ENCODE measurements around the gene DCC. TPM values are rescaled to one million over a fixed set of nuclear protein-coding genes. Genes with fewer than 3 reads are reported as not detected.

The DCC gene
- total RNA-seq, 2 donors from 2014 or later = not detected

GRCh38 chr18:52888014-52888413, 548.0 kb downstream of the DCC start:
- Mint-ChIP-seq H3K27me3 (no peaks in the 10 kb centered on the region), H3K27ac (no peak overlapping the region), H3K36me3 (ENCODE audit: low read depth) (no peaks in the 10 kb centered on the region), H3K4me3 (no peak overlapping the region), H3K4me1 (no peaks in the 10 kb centered on the region)
- no peak for DNase-seq
- H3K9me3 ChIP-seq (ENCODE audit: control insufficient read depth, low read length, poor library complexity, severe bottlenecking) = no peaks in the 10 kb centered on the region
- no peak for ATAC-seq

GRCh38 chr18:52894801-52895200, 554.8 kb downstream of the DCC start:
- Mint-ChIP-seq H3K36me3 (ENCODE audit: low read depth) (no peaks in the 10 kb centered on the region), H3K27ac (no peak overlapping the region), H3K4me3 (no peak overlapping the region), H3K27me3 (no peaks in the 10 kb centered on the region), H3K4me1 (no peaks in the 10 kb centered on the region)
- ATAC-seq (no peak), DNase-seq (no peak)
- no peaks in the 10 kb centered on the region for H3K9me3 ChIP-seq (ENCODE audit: control insufficient read depth, low read length, poor library complexity, severe bottlenecking)

- H3K9me3 ChIP-seq (ENCODE audit: control insufficient read depth, low read length, poor library complexity, severe bottlenecking) = no peaks in the 10 kb centered on the region
- no peaks in the 10 kb centered on the region for H3K36me3 Mint-ChIP-seq (ENCODE audit: low read depth)
- H3K27ac Mint-ChIP-seq = no peak overlapping the region
- H3K4me3 Mint-ChIP-seq = no peak overlapping the region
- no peaks in the 10 kb centered on the region for H3K27me3 Mint-ChIP-seq
- no peaks in the 10 kb centered on the region for H3K4me1 Mint-ChIP-seq
- ATAC-seq = no peak
- no peak for DNase-seq
Observed at GRCh38 chr18:52897611-52898484, 557.9 kb downstream of the DCC start.

GRCh38 chr18:52898485-52899058, 558.6 kb downstream of the DCC start:
- Mint-ChIP-seq H3K27ac (no peak overlapping the region), H3K36me3 (ENCODE audit: low read depth) (no peaks in the 10 kb centered on the region), H3K4me1 (no peaks in the 10 kb centered on the region), H3K4me3 (no peak overlapping the region), H3K27me3 (no peaks in the 10 kb centered on the region)
- H3K9me3 ChIP-seq (ENCODE audit: control insufficient read depth, low read length, poor library complexity, severe bottlenecking) = no peaks in the 10 kb centered on the region
- DNase-seq = no peak
- ATAC-seq = no peak

GRCh38 chr18:52902188-52902587, 562.2 kb downstream of the DCC start:
- Mint-ChIP-seq H3K4me3 (no peak overlapping the region), H3K27ac (no peak overlapping the region), H3K36me3 (ENCODE audit: low read depth) (no peaks in the 10 kb centered on the region), H3K4me1 (no peaks in the 10 kb centered on the region), H3K27me3 (no peaks in the 10 kb centered on the region)
- no peak for DNase-seq
- no peaks in the 10 kb centered on the region for H3K9me3 ChIP-seq (ENCODE audit: control insufficient read depth, low read length, poor library complexity, severe bottlenecking)
- ATAC-seq = no peak

- H3K4me3 Mint-ChIP-seq = no peak overlapping the region
- H3K36me3 Mint-ChIP-seq (ENCODE audit: low read depth) = no peaks in the 10 kb centered on the region
- H3K9me3 ChIP-seq (ENCODE audit: control insufficient read depth, low read length, poor library complexity, severe bottlenecking) = no peaks in the 10 kb centered on the region
- H3K27me3 Mint-ChIP-seq = no peaks in the 10 kb centered on the region
- H3K4me1 Mint-ChIP-seq = no peaks in the 10 kb centered on the region
- ATAC-seq = no peak
- DNase-seq = no peak
- H3K27ac Mint-ChIP-seq = no peak overlapping the region
Observed at GRCh38 chr18:52903857-52904256, 563.9 kb downstream of the DCC start.

- no peaks in the 10 kb centered on the region for H3K9me3 ChIP-seq (ENCODE audit: control insufficient read depth, low read length, poor library complexity, severe bottlenecking)
- Mint-ChIP-seq H3K36me3 (ENCODE audit: low read depth) (no peaks in the 10 kb centered on the region), H3K4me3 (no peak overlapping the region), H3K27me3 (no peaks in the 10 kb centered on the region), H3K27ac (no peak overlapping the region), H3K4me1 (no peaks in the 10 kb centered on the region)
- DNase-seq (no peak), ATAC-seq (no peak)
Observed at GRCh38 chr18:52907543-52908308, 567.7 kb downstream of the DCC start.

GRCh38 chr18:52914148-52914547, 574.2 kb downstream of the DCC start:
- Mint-ChIP-seq H3K4me3 (no peak overlapping the region), H3K4me1 (no peaks in the 10 kb centered on the region), H3K27ac (no peak overlapping the region), H3K36me3 (ENCODE audit: low read depth) (no peaks in the 10 kb centered on the region), H3K27me3 (no peaks in the 10 kb centered on the region)
- DNase-seq (no peak), ATAC-seq (no peak)
- no peaks in the 10 kb centered on the region for H3K9me3 ChIP-seq (ENCODE audit: control insufficient read depth, low read length, poor library complexity, severe bottlenecking)

GRCh38 chr18:52920665-52921064, 580.7 kb downstream of the DCC start:
- no peak overlapping the region for H3K27ac Mint-ChIP-seq
- H3K36me3 Mint-ChIP-seq (ENCODE audit: low read depth) = no peaks in the 10 kb centered on the region
- no peaks in the 10 kb centered on the region for H3K4me1 Mint-ChIP-seq
- DNase-seq (no peak), ATAC-seq (no peak)
- no peak overlapping the region for H3K4me3 Mint-ChIP-seq
- no peaks in the 10 kb centered on the region for H3K9me3 ChIP-seq (ENCODE audit: control insufficient read depth, low read length, poor library complexity, severe bottlenecking)
- H3K27me3 Mint-ChIP-seq = no peaks in the 10 kb centered on the region

- no peaks in the 10 kb centered on the region for H3K9me3 ChIP-seq (ENCODE audit: control insufficient read depth, low read length, poor library complexity, severe bottlenecking)
- DNase-seq (no peak), ATAC-seq (no peak)
- no peak overlapping the region for H3K4me3 Mint-ChIP-seq
- no peaks in the 10 kb centered on the region for H3K36me3 Mint-ChIP-seq (ENCODE audit: low read depth)
- no peaks in the 10 kb centered on the region for H3K4me1 Mint-ChIP-seq
- no peaks in the 10 kb centered on the region for H3K27me3 Mint-ChIP-seq
- no peak overlapping the region for H3K27ac Mint-ChIP-seq
Observed at GRCh38 chr18:52933356-52933755, 593.4 kb downstream of the DCC start.

- ATAC-seq = no peak
- no peak overlapping the region for H3K4me3 Mint-ChIP-seq
- DNase-seq = no peak
- no peaks in the 10 kb centered on the region for H3K9me3 ChIP-seq (ENCODE audit: control insufficient read depth, low read length, poor library complexity, severe bottlenecking)
- H3K36me3 Mint-ChIP-seq (ENCODE audit: low read depth) = no peaks in the 10 kb centered on the region
- H3K27me3 Mint-ChIP-seq = no peaks in the 10 kb centered on the region
- H3K4me1 Mint-ChIP-seq = no peaks in the 10 kb centered on the region
- H3K27ac Mint-ChIP-seq = no peak overlapping the region
Observed at GRCh38 chr18:52936931-52937330, 596.9 kb downstream of the DCC start.

GRCh38 chr18:52937840-52938239, 597.8 kb downstream of the DCC start:
- no peak overlapping the region for H3K27ac Mint-ChIP-seq
- no peak for DNase-seq
- no peak overlapping the region for H3K4me3 Mint-ChIP-seq
- H3K27me3 Mint-ChIP-seq = no peaks in the 10 kb centered on the region
- no peak for ATAC-seq
- no peaks in the 10 kb centered on the region for H3K9me3 ChIP-seq (ENCODE audit: control insufficient read depth, low read length, poor library complexity, severe bottlenecking)
- H3K4me1 Mint-ChIP-seq = no peaks in the 10 kb centered on the region
- H3K36me3 Mint-ChIP-seq (ENCODE audit: low read depth) = no peaks in the 10 kb centered on the region

GRCh38 chr18:52945552-52945951, 605.6 kb downstream of the DCC start:
- no peaks in the 10 kb centered on the region for H3K9me3 ChIP-seq (ENCODE audit: control insufficient read depth, low read length, poor library complexity, severe bottlenecking)
- no peaks in the 10 kb centered on the region for H3K27me3 Mint-ChIP-seq
- no peak overlapping the region for H3K4me3 Mint-ChIP-seq
- DNase-seq (no peak), ATAC-seq (no peak)
- H3K27ac Mint-ChIP-seq = no peak overlapping the region
- H3K4me1 Mint-ChIP-seq = no peaks in the 10 kb centered on the region
- no peaks in the 10 kb centered on the region for H3K36me3 Mint-ChIP-seq (ENCODE audit: low read depth)
